WTC11 (cell line): ENCODE results near the gene TTLL11. TPM values are rescaled to one million over a fixed set of nuclear protein-coding genes. Genes with fewer than 3 reads are reported as not detected.

Experiments
- ATAC-seq: fragments of 200-7000 bp; cut with Tn5 transposase; 2 replicates; pipeline ENCODE4 v1.10.0; 2021; ENCODE audit warnings: mild to moderate bottlenecking, moderate library complexity
- CTCF ChIA-PET: fragments of 300-600 bp; sonication (Branson Sonifier 250); formaldehyde crosslinking; loops from one replicate; lab custom pipeline; 2021; ENCODE audit warnings: antibody characterized with exemption; lab: Charles Lee
- POLR2A ChIA-PET: fragments of 350-600 bp; sonication (Branson Sonifier 250); formaldehyde crosslinking; loops from one replicate; lab custom pipeline; 2021; ENCODE audit warnings: antibody characterized with exemption; lab: Charles Lee
- DNase-seq: peaks from one replicate; pipeline ENCODE4 v3.0.0; 2021; ENCODE audit warnings: low spot score
- H3K27ac Mint-ChIP-seq: 2 replicates; pipeline ENCODE4 v1.8.0; 2021; ENCODE audit warnings: mixed read lengths
- H3K27me3 Mint-ChIP-seq: 2 replicates; pipeline ENCODE4 v1.8.0; 2021; ENCODE audit warnings: low read depth, mild to moderate bottlenecking, moderate library complexity, mixed read lengths
- H3K36me3 Mint-ChIP-seq: 2 replicates; pipeline ENCODE4 v1.8.0; 2021; ENCODE audit warnings: mixed read lengths
- H3K4me1 Mint-ChIP-seq: 2 replicates; pipeline ENCODE4 v1.8.0; 2022; ENCODE audit warnings: mixed read lengths
- H3K4me3 Mint-ChIP-seq: 2 replicates; pipeline ENCODE4 v1.8.0; 2021; ENCODE audit warnings: mild to moderate bottlenecking, moderate library complexity, mixed read lengths
- H3K9me3 Mint-ChIP-seq: 2 replicates; pipeline ENCODE4 v1.8.0; 2021; ENCODE audit warnings: mixed read lengths
- CREM ChIP-seq: sonication (generic); formaldehyde crosslinking; IDR thresholded peaks from 2 replicates; pipeline ENCODE4 v1.8.1; 2022; ENCODE audit warnings: mild to moderate bottlenecking, missing genetic modification reagents, moderate library complexity
- ESRRA ChIP-seq: sonication (generic); formaldehyde crosslinking; IDR thresholded peaks from 2 replicates; pipeline ENCODE4 v1.8.1; 2022; ENCODE audit warnings: mild to moderate bottlenecking, missing genetic modification reagents, borderline replicate concordance
- MXD4 ChIP-seq: fragments of 250-450 bp; sonication (Bioruptor Pico); IDR thresholded peaks from 2 replicates; pipeline ENCODE4 v1.8.0; 2021; ENCODE audit warnings: mild to moderate bottlenecking, moderate library complexity, borderline replicate concordance
- MYBL2 ChIP-seq: sonication (generic); formaldehyde crosslinking; IDR thresholded peaks from 2 replicates; pipeline ENCODE4 v1.8.1; 2023; ENCODE audit warnings: mild to moderate bottlenecking, moderate library complexity, missing genetic modification reagents
- NR1H2 ChIP-seq: sonication (generic); formaldehyde crosslinking; IDR thresholded peaks from 2 replicates; pipeline ENCODE4 v1.9.0; 2021; ENCODE audit warnings: mild to moderate bottlenecking, moderate library complexity, missing genetic modification reagents
- NR3C1 ChIP-seq: sonication (generic); formaldehyde crosslinking; conservative IDR thresholded peaks from 2 replicates; pipeline ENCODE4 v1.8.1; 2023; ENCODE audit warnings: low read depth, mild to moderate bottlenecking, missing genetic modification reagents
- PRRX2 ChIP-seq: fragments of 250-450 bp; sonication (Bioruptor Pico); IDR thresholded peaks from 2 replicates; pipeline ENCODE4 v1.8.0; 2021; ENCODE audit warnings: mild to moderate bottlenecking
- RELA ChIP-seq: sonication (generic); formaldehyde crosslinking; IDR thresholded peaks from 2 replicates; pipeline ENCODE4 v1.8.1; 2022; ENCODE audit warnings: missing genetic modification reagents, mild to moderate bottlenecking, borderline replicate concordance
- RORB ChIP-seq: fragments of 250-450 bp; sonication (Bioruptor Pico); IDR thresholded peaks from 2 replicates; pipeline ENCODE4 v1.9.0; 2021; ENCODE audit warnings: mild to moderate bottlenecking
- ZNF232 ChIP-seq: sonication (generic); formaldehyde crosslinking; IDR thresholded peaks from 2 replicates; pipeline ENCODE4 v1.8.0; 2022; ENCODE audit warnings: mild to moderate bottlenecking, missing genetic modification reagents
- ZNF396 ChIP-seq: fragments of 250-450 bp; sonication (Bioruptor Pico); IDR thresholded peaks from 2 replicates; pipeline ENCODE4 v1.8.0; 2021; ENCODE audit warnings: mild to moderate bottlenecking, moderate library complexity, borderline replicate concordance
- ZNF416 ChIP-seq: fragments of 250-450 bp; sonication (Bioruptor Pico); IDR thresholded peaks from 2 replicates; pipeline ENCODE4 v1.9.0; 2021; ENCODE audit warnings: mild to moderate bottlenecking, inconsistent platforms
- total RNA-seq: library from RNA; stranded (reverse); gene quantifications from 3 replicates; pipeline ENCODE4 v1.2.3, GENCODE V29; 2021
- TF ChIP-seq, protein P1 (sequence below): fragments of 200-600 bp; IDR thresholded peaks from 2 replicates; pipeline ENCODE4 v1.8.0; 2022; ENCODE audit warnings: antibody characterized with exemption
- TF ChIP-seq, protein P2 (sequence below): fragments of 250-450 bp; sonication (Bioruptor Pico); IDR thresholded peaks from 2 replicates; pipeline ENCODE4 v1.9.0; 2021; ENCODE audit warnings: mild to moderate bottlenecking
- TF ChIP-seq, protein P3 (sequence below): sonication (generic); formaldehyde crosslinking; conservative IDR thresholded peaks from 2 replicates; pipeline ENCODE4 v1.8.1; 2022; ENCODE audit warnings: mild to moderate bottlenecking, missing genetic modification reagents
- TF ChIP-seq, protein P4 (sequence below): fragments of 250-450 bp; sonication (Bioruptor Pico); IDR thresholded peaks from 2 replicates; pipeline ENCODE4 v1.9.0; 2021; ENCODE audit warnings: moderate library complexity, mild to moderate bottlenecking, inconsistent platforms, borderline replicate concordance
- TF ChIP-seq, protein P5 (sequence below): sonication (generic); formaldehyde crosslinking; IDR thresholded peaks from 2 replicates; pipeline ENCODE4 v1.8.1; 2023; ENCODE audit warnings: mild to moderate bottlenecking, missing genetic modification reagents
- TF ChIP-seq, protein P6 (sequence below): sonication (generic); formaldehyde crosslinking; IDR thresholded peaks from 2 replicates; pipeline ENCODE4 v1.8.0; 2023; ENCODE audit warnings: missing genetic modification reagents
- TF ChIP-seq, protein P7 (sequence below): sonication (generic); formaldehyde crosslinking; IDR thresholded peaks from 2 replicates; pipeline ENCODE4 v1.8.1; 2022; ENCODE audit warnings: low read depth, mild to moderate bottlenecking, moderate library complexity, missing genetic modification reagents, borderline replicate concordance
- TF ChIP-seq, protein P8 (sequence below): fragments of 250-450 bp; sonication (Bioruptor Pico); IDR thresholded peaks from 2 replicates; pipeline ENCODE4 v1.8.0; 2021; ENCODE audit warnings: mild to moderate bottlenecking
- TF ChIP-seq, protein P9 (sequence below): fragments of 250-450 bp; sonication (Bioruptor Pico); IDR thresholded peaks from 2 replicates; pipeline ENCODE4 v1.9.0; 2021; ENCODE audit warnings: mild to moderate bottlenecking, borderline replicate concordance

TTLL11 gene
- total RNA-seq, 1 experiment from 2014 or later = 1.1 TPM

DNA sequence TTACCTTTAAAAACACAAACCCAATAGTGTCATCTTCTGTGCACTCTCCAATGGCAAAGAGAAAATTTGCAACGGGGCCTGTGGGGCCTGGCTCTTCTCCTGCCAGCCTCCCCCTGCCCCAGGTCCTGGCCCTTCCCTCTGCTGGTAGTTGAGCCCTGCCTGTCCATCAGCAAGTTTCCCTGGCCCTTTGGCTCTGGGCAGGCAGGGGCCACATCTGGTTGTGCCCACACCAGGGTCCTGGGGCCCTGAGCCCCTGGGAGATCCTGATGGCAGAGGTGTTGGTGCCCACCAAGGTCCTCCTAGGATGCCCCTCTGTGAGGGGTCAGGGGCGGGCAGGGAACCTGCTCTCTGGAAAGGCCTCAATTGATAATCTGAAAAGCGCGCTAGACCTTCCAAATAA is 284.3 kb downstream of the TTLL11 start:
- Mint-ChIP-seq H3K4me3 (no peak overlapping the region), H3K36me3 (peaks cover 11% of the 10 kb centered on the region), H3K27me3 (no peaks in the 10 kb centered on the region; the same call in none of the 2 replicates), H3K27ac (no peak overlapping the region), H3K4me1 (peaks cover 17% of the 10 kb centered on the region), H3K9me3 (peaks cover 14% of the 10 kb centered on the region)
- TF ChIP-seq ZNF232 (CRISPR knock-in tag) = no peak
- TF ChIP-seq, protein P1, sequence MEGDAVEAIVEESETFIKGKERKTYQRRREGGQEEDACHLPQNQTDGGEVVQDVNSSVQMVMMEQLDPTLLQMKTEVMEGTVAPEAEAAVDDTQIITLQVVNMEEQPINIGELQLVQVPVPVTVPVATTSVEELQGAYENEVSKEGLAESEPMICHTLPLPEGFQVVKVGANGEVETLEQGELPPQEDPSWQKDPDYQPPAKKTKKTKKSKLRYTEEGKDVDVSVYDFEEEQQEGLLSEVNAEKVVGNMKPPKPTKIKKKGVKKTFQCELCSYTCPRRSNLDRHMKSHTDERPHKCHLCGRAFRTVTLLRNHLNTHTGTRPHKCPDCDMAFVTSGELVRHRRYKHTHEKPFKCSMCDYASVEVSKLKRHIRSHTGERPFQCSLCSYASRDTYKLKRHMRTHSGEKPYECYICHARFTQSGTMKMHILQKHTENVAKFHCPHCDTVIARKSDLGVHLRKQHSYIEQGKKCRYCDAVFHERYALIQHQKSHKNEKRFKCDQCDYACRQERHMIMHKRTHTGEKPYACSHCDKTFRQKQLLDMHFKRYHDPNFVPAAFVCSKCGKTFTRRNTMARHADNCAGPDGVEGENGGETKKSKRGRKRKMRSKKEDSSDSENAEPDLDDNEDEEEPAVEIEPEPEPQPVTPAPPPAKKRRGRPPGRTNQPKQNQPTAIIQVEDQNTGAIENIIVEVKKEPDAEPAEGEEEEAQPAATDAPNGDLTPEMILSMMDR = no peak
- TF ChIP-seq ZNF416 (CRISPR knock-in tag) = no peak
- TF ChIP-seq NR1H2 = no peak
- TF ChIP-seq, protein P2, sequence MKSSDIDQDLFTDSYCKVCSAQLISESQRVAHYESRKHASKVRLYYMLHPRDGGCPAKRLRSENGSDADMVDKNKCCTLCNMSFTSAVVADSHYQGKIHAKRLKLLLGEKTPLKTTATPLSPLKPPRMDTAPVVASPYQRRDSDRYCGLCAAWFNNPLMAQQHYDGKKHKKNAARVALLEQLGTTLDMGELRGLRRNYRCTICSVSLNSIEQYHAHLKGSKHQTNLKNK (CRISPR knock-in tag) = no peak
- TF ChIP-seq, protein P3, sequence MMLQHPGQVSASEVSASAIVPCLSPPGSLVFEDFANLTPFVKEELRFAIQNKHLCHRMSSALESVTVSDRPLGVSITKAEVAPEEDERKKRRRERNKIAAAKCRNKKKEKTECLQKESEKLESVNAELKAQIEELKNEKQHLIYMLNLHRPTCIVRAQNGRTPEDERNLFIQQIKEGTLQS = no peak
- no peak for TF ChIP-seq MYBL2 (CRISPR knock-in tag)
- TF ChIP-seq ESRRA (CRISPR knock-in tag) = no peak
- TF ChIP-seq, protein P4, sequence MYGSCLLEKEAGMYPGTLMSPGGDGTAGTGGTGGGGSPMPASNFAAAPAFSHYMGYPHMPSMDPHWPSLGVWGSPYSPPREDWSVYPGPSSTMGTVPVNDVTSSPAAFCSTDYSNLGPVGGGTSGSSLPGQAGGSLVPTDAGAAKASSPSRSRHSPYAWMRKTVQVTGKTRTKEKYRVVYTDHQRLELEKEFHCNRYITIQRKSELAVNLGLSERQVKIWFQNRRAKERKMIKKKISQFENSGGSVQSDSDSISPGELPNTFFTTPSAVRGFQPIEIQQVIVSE (CRISPR knock-in tag) = no peak
- POLR2A ChIA-PET = no interaction called here
- ATAC-seq (no peak), DNase-seq (no peak)
- CTCF ChIA-PET = no interaction called here

DNA sequence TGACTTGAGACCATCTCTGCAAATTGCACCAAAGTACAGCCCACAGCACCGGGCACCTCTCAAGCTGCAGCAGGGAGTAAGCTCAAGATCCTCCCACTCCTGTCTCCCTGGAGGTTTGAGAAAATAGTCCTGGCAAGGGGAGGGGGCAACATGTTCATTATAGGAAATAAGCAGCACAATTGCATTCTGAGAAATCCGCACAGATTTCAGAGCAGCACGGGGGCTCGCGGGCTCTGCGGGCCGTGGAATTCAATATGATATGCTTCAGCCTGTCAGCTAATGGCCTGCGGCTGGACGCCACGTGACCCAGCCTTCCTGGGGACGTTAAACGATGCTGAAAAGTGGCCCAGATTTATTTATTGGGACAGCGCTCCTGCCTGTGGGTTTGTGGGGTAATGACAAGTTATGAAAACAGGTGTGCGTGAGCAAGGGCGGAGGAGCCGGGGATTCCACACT is 285.3 kb downstream of the TTLL11 start:
- ChIA-PET CTCF (no interaction called here), POLR2A (no interaction called here)
- Mint-ChIP-seq H3K27ac (no peak overlapping the region), H3K9me3 (peaks cover 14% of the 10 kb centered on the region), H3K4me3 (no peak overlapping the region), H3K4me1 (peaks cover 10% of the 10 kb centered on the region), H3K27me3 (peaks cover 3% of the 10 kb centered on the region), H3K36me3 (peaks cover 11% of the 10 kb centered on the region)
- DNase-seq (no peak), ATAC-seq (no peak)
- no peak for TF ChIP-seq RORB
- TF ChIP-seq, protein P5, sequence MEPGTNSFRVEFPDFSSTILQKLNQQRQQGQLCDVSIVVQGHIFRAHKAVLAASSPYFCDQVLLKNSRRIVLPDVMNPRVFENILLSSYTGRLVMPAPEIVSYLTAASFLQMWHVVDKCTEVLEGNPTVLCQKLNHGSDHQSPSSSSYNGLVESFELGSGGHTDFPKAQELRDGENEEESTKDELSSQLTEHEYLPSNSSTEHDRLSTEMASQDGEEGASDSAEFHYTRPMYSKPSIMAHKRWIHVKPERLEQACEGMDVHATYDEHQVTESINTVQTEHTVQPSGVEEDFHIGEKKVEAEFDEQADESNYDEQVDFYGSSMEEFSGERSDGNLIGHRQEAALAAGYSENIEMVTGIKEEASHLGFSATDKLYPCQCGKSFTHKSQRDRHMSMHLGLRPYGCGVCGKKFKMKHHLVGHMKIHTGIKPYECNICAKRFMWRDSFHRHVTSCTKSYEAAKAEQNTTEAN (CRISPR knock-in tag) = no peak
- TF ChIP-seq ZNF396 = no peak
- no peak for TF ChIP-seq RELA (CRISPR knock-in tag)
- TF ChIP-seq, protein P4 (CRISPR knock-in tag) = no peak
- no peak for TF ChIP-seq MXD4 (CRISPR knock-in tag)
- no peak for TF ChIP-seq CREM
- TF ChIP-seq PRRX2 (CRISPR knock-in tag) = no peak
- TF ChIP-seq, protein P6, sequence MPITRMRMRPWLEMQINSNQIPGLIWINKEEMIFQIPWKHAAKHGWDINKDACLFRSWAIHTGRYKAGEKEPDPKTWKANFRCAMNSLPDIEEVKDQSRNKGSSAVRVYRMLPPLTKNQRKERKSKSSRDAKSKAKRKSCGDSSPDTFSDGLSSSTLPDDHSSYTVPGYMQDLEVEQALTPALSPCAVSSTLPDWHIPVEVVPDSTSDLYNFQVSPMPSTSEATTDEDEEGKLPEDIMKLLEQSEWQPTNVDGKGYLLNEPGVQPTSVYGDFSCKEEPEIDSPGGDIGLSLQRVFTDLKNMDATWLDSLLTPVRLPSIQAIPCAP (CRISPR knock-in tag) = no peak
- no peak for TF ChIP-seq NR3C1 (CRISPR knock-in tag)
- TF ChIP-seq, protein P7, sequence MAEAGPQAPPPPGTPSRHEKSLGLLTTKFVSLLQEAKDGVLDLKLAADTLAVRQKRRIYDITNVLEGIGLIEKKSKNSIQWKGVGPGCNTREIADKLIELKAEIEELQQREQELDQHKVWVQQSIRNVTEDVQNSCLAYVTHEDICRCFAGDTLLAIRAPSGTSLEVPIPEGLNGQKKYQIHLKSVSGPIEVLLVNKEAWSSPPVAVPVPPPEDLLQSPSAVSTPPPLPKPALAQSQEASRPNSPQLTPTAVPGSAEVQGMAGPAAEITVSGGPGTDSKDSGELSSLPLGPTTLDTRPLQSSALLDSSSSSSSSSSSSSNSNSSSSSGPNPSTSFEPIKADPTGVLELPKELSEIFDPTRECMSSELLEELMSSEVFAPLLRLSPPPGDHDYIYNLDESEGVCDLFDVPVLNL = no peak
- TF ChIP-seq, protein P8, sequence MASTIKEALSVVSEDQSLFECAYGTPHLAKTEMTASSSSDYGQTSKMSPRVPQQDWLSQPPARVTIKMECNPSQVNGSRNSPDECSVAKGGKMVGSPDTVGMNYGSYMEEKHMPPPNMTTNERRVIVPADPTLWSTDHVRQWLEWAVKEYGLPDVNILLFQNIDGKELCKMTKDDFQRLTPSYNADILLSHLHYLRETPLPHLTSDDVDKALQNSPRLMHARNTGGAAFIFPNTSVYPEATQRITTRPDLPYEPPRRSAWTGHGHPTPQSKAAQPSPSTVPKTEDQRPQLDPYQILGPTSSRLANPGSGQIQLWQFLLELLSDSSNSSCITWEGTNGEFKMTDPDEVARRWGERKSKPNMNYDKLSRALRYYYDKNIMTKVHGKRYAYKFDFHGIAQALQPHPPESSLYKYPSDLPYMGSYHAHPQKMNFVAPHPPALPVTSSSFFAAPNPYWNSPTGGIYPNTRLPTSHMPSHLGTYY = no peak
- no peak for TF ChIP-seq ESRRA (CRISPR knock-in tag)
- no peak for TF ChIP-seq MYBL2 (CRISPR knock-in tag)
- TF ChIP-seq, protein P9, sequence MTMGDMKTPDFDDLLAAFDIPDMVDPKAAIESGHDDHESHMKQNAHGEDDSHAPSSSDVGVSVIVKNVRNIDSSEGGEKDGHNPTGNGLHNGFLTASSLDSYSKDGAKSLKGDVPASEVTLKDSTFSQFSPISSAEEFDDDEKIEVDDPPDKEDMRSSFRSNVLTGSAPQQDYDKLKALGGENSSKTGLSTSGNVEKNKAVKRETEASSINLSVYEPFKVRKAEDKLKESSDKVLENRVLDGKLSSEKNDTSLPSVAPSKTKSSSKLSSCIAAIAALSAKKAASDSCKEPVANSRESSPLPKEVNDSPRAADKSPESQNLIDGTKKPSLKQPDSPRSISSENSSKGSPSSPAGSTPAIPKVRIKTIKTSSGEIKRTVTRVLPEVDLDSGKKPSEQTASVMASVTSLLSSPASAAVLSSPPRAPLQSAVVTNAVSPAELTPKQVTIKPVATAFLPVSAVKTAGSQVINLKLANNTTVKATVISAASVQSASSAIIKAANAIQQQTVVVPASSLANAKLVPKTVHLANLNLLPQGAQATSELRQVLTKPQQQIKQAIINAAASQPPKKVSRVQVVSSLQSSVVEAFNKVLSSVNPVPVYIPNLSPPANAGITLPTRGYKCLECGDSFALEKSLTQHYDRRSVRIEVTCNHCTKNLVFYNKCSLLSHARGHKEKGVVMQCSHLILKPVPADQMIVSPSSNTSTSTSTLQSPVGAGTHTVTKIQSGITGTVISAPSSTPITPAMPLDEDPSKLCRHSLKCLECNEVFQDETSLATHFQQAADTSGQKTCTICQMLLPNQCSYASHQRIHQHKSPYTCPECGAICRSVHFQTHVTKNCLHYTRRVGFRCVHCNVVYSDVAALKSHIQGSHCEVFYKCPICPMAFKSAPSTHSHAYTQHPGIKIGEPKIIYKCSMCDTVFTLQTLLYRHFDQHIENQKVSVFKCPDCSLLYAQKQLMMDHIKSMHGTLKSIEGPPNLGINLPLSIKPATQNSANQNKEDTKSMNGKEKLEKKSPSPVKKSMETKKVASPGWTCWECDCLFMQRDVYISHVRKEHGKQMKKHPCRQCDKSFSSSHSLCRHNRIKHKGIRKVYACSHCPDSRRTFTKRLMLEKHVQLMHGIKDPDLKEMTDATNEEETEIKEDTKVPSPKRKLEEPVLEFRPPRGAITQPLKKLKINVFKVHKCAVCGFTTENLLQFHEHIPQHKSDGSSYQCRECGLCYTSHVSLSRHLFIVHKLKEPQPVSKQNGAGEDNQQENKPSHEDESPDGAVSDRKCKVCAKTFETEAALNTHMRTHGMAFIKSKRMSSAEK (CRISPR knock-in tag) = no peak
